WTC11 (cell line): ENCODE measurements around the gene RNF10. TPM values are rescaled to one million over a fixed set of nuclear protein-coding genes. Genes with fewer than 3 reads are reported as not detected.
A peak's percentile ranks its signal among the peaks of the same experiment; 100 is the strongest.

Experiments used
- ARID4B ChIP-seq: sonication (generic); formaldehyde crosslinking; IDR thresholded peaks from 2 replicates; pipeline ENCODE4 v1.8.0; 2023; ENCODE audit warnings: missing genetic modification reagents, mild to moderate bottlenecking, borderline replicate concordance
- CDX4 ChIP-seq: fragments of 250-450 bp; sonication (Bioruptor Pico); IDR thresholded peaks from 2 replicates; pipeline ENCODE4 v1.9.0; 2021; ENCODE audit warnings: moderate library complexity, mild to moderate bottlenecking, inconsistent platforms, borderline replicate concordance
- CREM ChIP-seq: sonication (generic); formaldehyde crosslinking; IDR thresholded peaks from 2 replicates; pipeline ENCODE4 v1.8.1; 2022; ENCODE audit warnings: mild to moderate bottlenecking, missing genetic modification reagents, moderate library complexity
- ELF4 ChIP-seq: sonication (generic); formaldehyde crosslinking; IDR thresholded peaks from 2 replicates; pipeline ENCODE4 v1.8.1; 2022; ENCODE audit warnings: low read depth, mild to moderate bottlenecking, moderate library complexity, missing genetic modification reagents
- ETV6 ChIP-seq: sonication (generic); formaldehyde crosslinking; IDR thresholded peaks from 2 replicates; pipeline ENCODE4 v1.8.1; 2022; ENCODE audit warnings: mild to moderate bottlenecking, missing genetic modification reagents
- FOXJ3 ChIP-seq: sonication (generic); formaldehyde crosslinking; IDR thresholded peaks from 2 replicates; pipeline ENCODE4 v1.9.0; 2021; ENCODE audit warnings: missing genetic modification reagents, mild to moderate bottlenecking, borderline replicate concordance
- FOXK1 ChIP-seq: sonication (generic); formaldehyde crosslinking; IDR thresholded peaks from 2 replicates; pipeline ENCODE4 v1.8.0; 2022; ENCODE audit warnings: mild to moderate bottlenecking, moderate library complexity, missing genetic modification reagents
- FOXP4 ChIP-seq: sonication (generic); formaldehyde crosslinking; IDR thresholded peaks from 2 replicates; pipeline ENCODE4 v1.8.0; 2022; ENCODE audit warnings: mild to moderate bottlenecking, missing genetic modification reagents
- IRF2 ChIP-seq: sonication (generic); formaldehyde crosslinking; IDR thresholded peaks from 2 replicates; pipeline ENCODE4 v1.8.0; 2022; ENCODE audit warnings: low read depth, missing genetic modification reagents, borderline replicate concordance
- JAZF1 ChIP-seq: fragments of 250-450 bp; sonication (Bioruptor Pico); IDR thresholded peaks from 2 replicates; pipeline ENCODE4 v1.9.0; 2021; ENCODE audit warnings: moderate library complexity, mild to moderate bottlenecking, inconsistent platforms
- KAT7 ChIP-seq: sonication (generic); formaldehyde crosslinking; IDR thresholded peaks from 2 replicates; pipeline ENCODE4 v1.8.1; 2023; ENCODE audit warnings: missing genetic modification reagents, mild to moderate bottlenecking, borderline replicate concordance
- MLX ChIP-seq: sonication (generic); formaldehyde crosslinking; IDR thresholded peaks from 2 replicates; pipeline ENCODE4 v1.8.1; 2023; ENCODE audit warnings: mild to moderate bottlenecking, missing genetic modification reagents, moderate library complexity
- NFATC4 ChIP-seq: fragments of 250-450 bp; sonication (Bioruptor Pico); IDR thresholded peaks from 2 replicates; pipeline ENCODE4 v1.9.0; 2021; ENCODE audit warnings: mild to moderate bottlenecking
- NFE2L1 ChIP-seq: sonication (generic); formaldehyde crosslinking; IDR thresholded peaks from 2 replicates; pipeline ENCODE4 v1.8.1; 2023; ENCODE audit warnings: missing genetic modification reagents
- NFYB ChIP-seq: sonication (generic); formaldehyde crosslinking; conservative IDR thresholded peaks from 2 replicates; pipeline ENCODE4 v1.8.0; 2022; ENCODE audit warnings: low read depth, missing genetic modification reagents
- NR1H2 ChIP-seq: sonication (generic); formaldehyde crosslinking; IDR thresholded peaks from 2 replicates; pipeline ENCODE4 v1.9.0; 2021; ENCODE audit warnings: mild to moderate bottlenecking, moderate library complexity, missing genetic modification reagents
- OVOL2 ChIP-seq: fragments of 250-450 bp; sonication (Bioruptor Pico); IDR thresholded peaks from 2 replicates; pipeline ENCODE4 v1.9.0; 2021; ENCODE audit warnings: mild to moderate bottlenecking, borderline replicate concordance
- RELA ChIP-seq: sonication (generic); formaldehyde crosslinking; IDR thresholded peaks from 2 replicates; pipeline ENCODE4 v1.8.1; 2022; ENCODE audit warnings: missing genetic modification reagents, mild to moderate bottlenecking, borderline replicate concordance
- RORB ChIP-seq: fragments of 250-450 bp; sonication (Bioruptor Pico); IDR thresholded peaks from 2 replicates; pipeline ENCODE4 v1.9.0; 2021; ENCODE audit warnings: mild to moderate bottlenecking
- ZNF121 ChIP-seq: sonication (generic); formaldehyde crosslinking; IDR thresholded peaks from 2 replicates; pipeline ENCODE4 v1.8.0; 2023; ENCODE audit warnings: missing genetic modification reagents
- ZNF317 ChIP-seq: sonication (generic); formaldehyde crosslinking; IDR thresholded peaks from 2 replicates; pipeline ENCODE4 v1.8.1; 2023; ENCODE audit warnings: low read depth, mild to moderate bottlenecking, moderate library complexity, missing genetic modification reagents, borderline replicate concordance
- ZNF396 ChIP-seq: fragments of 250-450 bp; sonication (Bioruptor Pico); IDR thresholded peaks from 2 replicates; pipeline ENCODE4 v1.8.0; 2021; ENCODE audit warnings: mild to moderate bottlenecking, moderate library complexity, borderline replicate concordance
- ZNF671 ChIP-seq: fragments of 250-450 bp; sonication (Bioruptor Pico); IDR thresholded peaks from 2 replicates; pipeline ENCODE4 v1.8.0; 2021; ENCODE audit warnings: mild to moderate bottlenecking
- total RNA-seq: library from RNA; stranded (reverse); gene quantifications from 3 replicates; pipeline ENCODE4 v1.2.3, GENCODE V29; 2021
- TF ChIP-seq, protein P1 (sequence below): sonication (generic); formaldehyde crosslinking; IDR thresholded peaks from 2 replicates; pipeline ENCODE4 v1.8.1; 2022; ENCODE audit warnings: mild to moderate bottlenecking, missing genetic modification reagents, moderate library complexity, borderline replicate concordance
- TF ChIP-seq, protein P2 (sequence below): sonication (generic); formaldehyde crosslinking; IDR thresholded peaks from 2 replicates; pipeline ENCODE4 v1.8.1; 2022; ENCODE audit warnings: low read depth, missing genetic modification reagents, borderline replicate concordance
- TF ChIP-seq, protein P3 (sequence below): sonication (generic); formaldehyde crosslinking; IDR thresholded peaks from 2 replicates; pipeline ENCODE4 v1.8.1; 2023; ENCODE audit warnings: mild to moderate bottlenecking, missing genetic modification reagents, moderate library complexity

The RNF10 gene
- total RNA-seq, 1 experiment from 2014 or later = 160 TPM

- peak; percentile 89; the same call in 1 of the 2 replicates for TF ChIP-seq ARID4B (CRISPR knock-in tag)
- TF ChIP-seq FOXP4 (CRISPR knock-in tag) = peak; percentile 94
- no peak for TF ChIP-seq NFE2L1 (CRISPR knock-in tag)
- no peak for TF ChIP-seq JAZF1 (CRISPR knock-in tag)
- TF ChIP-seq ZNF671 (CRISPR knock-in tag) = no peak; the same call in 1 of the 2 replicates
- no peak for TF ChIP-seq RELA
- TF ChIP-seq, protein P1, sequence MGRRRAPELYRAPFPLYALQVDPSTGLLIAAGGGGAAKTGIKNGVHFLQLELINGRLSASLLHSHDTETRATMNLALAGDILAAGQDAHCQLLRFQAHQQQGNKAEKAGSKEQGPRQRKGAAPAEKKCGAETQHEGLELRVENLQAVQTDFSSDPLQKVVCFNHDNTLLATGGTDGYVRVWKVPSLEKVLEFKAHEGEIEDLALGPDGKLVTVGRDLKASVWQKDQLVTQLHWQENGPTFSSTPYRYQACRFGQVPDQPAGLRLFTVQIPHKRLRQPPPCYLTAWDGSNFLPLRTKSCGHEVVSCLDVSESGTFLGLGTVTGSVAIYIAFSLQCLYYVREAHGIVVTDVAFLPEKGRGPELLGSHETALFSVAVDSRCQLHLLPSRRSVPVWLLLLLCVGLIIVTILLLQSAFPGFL (CRISPR knock-in tag) = no peak
- no peak for TF ChIP-seq ELF4
- no peak for TF ChIP-seq CDX4
- no peak for TF ChIP-seq IRF2
- TF ChIP-seq CREM (CRISPR knock-in tag) = peak; percentile 59; the same call in 1 of the 2 replicates
- TF ChIP-seq, protein P2, sequence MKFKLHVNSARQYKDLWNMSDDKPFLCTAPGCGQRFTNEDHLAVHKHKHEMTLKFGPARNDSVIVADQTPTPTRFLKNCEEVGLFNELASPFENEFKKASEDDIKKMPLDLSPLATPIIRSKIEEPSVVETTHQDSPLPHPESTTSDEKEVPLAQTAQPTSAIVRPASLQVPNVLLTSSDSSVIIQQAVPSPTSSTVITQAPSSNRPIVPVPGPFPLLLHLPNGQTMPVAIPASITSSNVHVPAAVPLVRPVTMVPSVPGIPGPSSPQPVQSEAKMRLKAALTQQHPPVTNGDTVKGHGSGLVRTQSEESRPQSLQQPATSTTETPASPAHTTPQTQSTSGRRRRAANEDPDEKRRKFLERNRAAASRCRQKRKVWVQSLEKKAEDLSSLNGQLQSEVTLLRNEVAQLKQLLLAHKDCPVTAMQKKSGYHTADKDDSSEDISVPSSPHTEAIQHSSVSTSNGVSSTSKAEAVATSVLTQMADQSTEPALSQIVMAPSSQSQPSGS (CRISPR knock-in tag) = no peak
- 0 out of 2 replicates have a peak, but pooled peaks have one; percentile 45 for TF ChIP-seq FOXK1 (CRISPR knock-in tag)
- no peak for TF ChIP-seq ZNF396 (CRISPR knock-in tag)
- TF ChIP-seq NR1H2 = no peak
- no peak for TF ChIP-seq OVOL2 (CRISPR knock-in tag)
- TF ChIP-seq KAT7 = no peak
- TF ChIP-seq FOXJ3 (CRISPR knock-in tag) = no peak
- TF ChIP-seq ETV6 (CRISPR knock-in tag) = 0 out of 2 replicates have a peak, but pooled peaks have one; percentile 80
- no peak for TF ChIP-seq RORB (CRISPR knock-in tag)
- TF ChIP-seq MLX (CRISPR knock-in tag) = no peak
- TF ChIP-seq ZNF317 (CRISPR knock-in tag) = no peak
- TF ChIP-seq, protein P3, sequence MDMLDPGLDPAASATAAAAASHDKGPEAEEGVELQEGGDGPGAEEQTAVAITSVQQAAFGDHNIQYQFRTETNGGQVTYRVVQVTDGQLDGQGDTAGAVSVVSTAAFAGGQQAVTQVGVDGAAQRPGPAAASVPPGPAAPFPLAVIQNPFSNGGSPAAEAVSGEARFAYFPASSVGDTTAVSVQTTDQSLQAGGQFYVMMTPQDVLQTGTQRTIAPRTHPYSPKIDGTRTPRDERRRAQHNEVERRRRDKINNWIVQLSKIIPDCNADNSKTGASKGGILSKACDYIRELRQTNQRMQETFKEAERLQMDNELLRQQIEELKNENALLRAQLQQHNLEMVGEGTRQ = no peak
- TF ChIP-seq NFYB = peak; percentile 77
- peak; percentile 62; the same call in 1 of the 2 replicates for TF ChIP-seq ZNF121 (CRISPR knock-in tag)
- peak; percentile 59; the same call in 1 of the 2 replicates for TF ChIP-seq NFATC4
Measured at GRCh38 chr12:120580787-120581723, 46.9 kb downstream of the RNF10 start, which contains the start of gene POP5 (continued).
